Fibroblast of the aortic adventitia (primary cell): ENCODE data around the gene UBA52. TPM values are rescaled to one million over a fixed set of nuclear protein-coding genes. Genes with fewer than 3 reads are reported as not detected.
"Not testable (repeated sequence)": the region's sequence is repeated elsewhere in the genome, so short reads cannot be mapped to it uniquely, and the experiment has no call there.

Experiments used
- DNase-seq: peaks from one replicate; pipeline ENCODE4 v3.0.0-alpha.2; 2010; ENCODE audit warnings: low read depth
- H3K4me3 ChIP-seq: 2 replicates; pipeline ENCODE4 v1.5.1; 2011; ENCODE audit warnings: low read depth, mild to moderate bottlenecking, control low read depth, low read length, moderate library complexity
- CTCF ChIP-seq: IDR thresholded peaks from 2 replicates; pipeline ENCODE4 v1.5.1; 2011; ENCODE audit warnings: mild to moderate bottlenecking, low read length, control low read depth, inconsistent platforms; ENCODE audit not compliant: insufficient read depth
- total RNA-seq: library from RNA; depleted of rRNA; stranded (reverse); fragments of >200 nt; gene quantifications from 2 replicates; pipeline ENCODE4 v1.2.3, GENCODE V29; 2012; ENCODE audit warnings: low replicate concordance

Gene UBA52
- total RNA-seq, 1 donor = 1,084 TPM

GRCh38 chr19:18532168-18532890 lies 39.3 kb upstream of the UBA52 start:
- H3K4me3 ChIP-seq = no peak overlapping the region
- no peak for DNase-seq
- TF ChIP-seq CTCF = no peak

- no peak overlapping the region for H3K4me3 ChIP-seq
- no peak for TF ChIP-seq CTCF
Observed at GRCh38 chr19:18533058-18533457, 38.6 kb upstream of the UBA52 start.

GRCh38 chr19:18536475-18536874 lies 35.2 kb upstream of the UBA52 start:
- DNase-seq = no peak
- TF ChIP-seq CTCF = no peak
- H3K4me3 ChIP-seq = no peak overlapping the region

More at GRCh38 chr19:18533058-18533457, 38.6 kb upstream of the UBA52 start:
- no peak for DNase-seq

GRCh38 chr19:18537431-18537830 lies 34.2 kb upstream of the UBA52 start:
- no peak for DNase-seq
- H3K4me3 ChIP-seq = no peak overlapping the region
- TF ChIP-seq CTCF = no peak

GRCh38 chr19:18538115-18538514 lies 33.5 kb upstream of the UBA52 start:
- no peak overlapping the region for H3K4me3 ChIP-seq
- no peak for DNase-seq
- TF ChIP-seq CTCF = no peak

- no peak for DNase-seq
- no peak for TF ChIP-seq CTCF
Observed at GRCh38 chr19:18539372-18539771, 32.3 kb upstream of the UBA52 start.

GRCh38 chr19:18540200-18540599 lies 31.5 kb upstream of the UBA52 start:
- DNase-seq, H3K4me3 ChIP-seq: not testable (repeated sequence)

More at GRCh38 chr19:18539372-18539771, 32.3 kb upstream of the UBA52 start:
- H3K4me3 ChIP-seq = no peak overlapping the region
